Activated CD4-positive, alpha-beta memory T cell treated with anti-CD3 and anti-CD28 coated beads for 36 hours (primary cell): Measurements from ENCODE around the gene SH3BP5L. TPM values are rescaled to one million over a fixed set of nuclear protein-coding genes. Genes with fewer than 3 reads are reported as not detected.
"Not testable (repeated sequence)": the region's sequence is repeated elsewhere in the genome, so short reads cannot be mapped to it uniquely, and the experiment has no call there.

Source experiments
- CTCF ChIA-PET: fragments of 350-600 bp; sonication (Branson Sonifier 250); formaldehyde crosslinking; loops from one replicate; lab custom pipeline; 2021; ENCODE audit warnings: antibody characterized with exemption, inconsistent platforms; lab: Charles Lee
- POLR2A ChIA-PET: fragments of 350-600 bp; sonication (Branson Sonifier 250); formaldehyde crosslinking; loops from one replicate; lab custom pipeline; 2021; ENCODE audit warnings: antibody characterized with exemption; lab: Charles Lee
- DNase-seq: peaks from one replicate; pipeline ENCODE4 v3.0.0-alpha.2; 2020
- H3K27ac Mint-ChIP-seq: one replicate; pipeline ENCODE4 v1.8.0; 2021; ENCODE audit warnings: mixed read lengths
- H3K27me3 Mint-ChIP-seq: one replicate; pipeline ENCODE4 v1.8.0; 2021; ENCODE audit warnings: mixed read lengths
- H3K36me3 Mint-ChIP-seq: one replicate; pipeline ENCODE4 v1.8.0; 2021; ENCODE audit warnings: mixed read lengths
- H3K4me1 Mint-ChIP-seq: one replicate; pipeline ENCODE4 v1.8.0; 2021; ENCODE audit warnings: low read depth, mixed read lengths
- H3K4me3 Mint-ChIP-seq: one replicate; pipeline ENCODE4 v1.8.0; 2021; ENCODE audit warnings: mild to moderate bottlenecking, mixed read lengths
- H3K9me3 Mint-ChIP-seq: one replicate; pipeline ENCODE4 v1.8.0; 2021; ENCODE audit warnings: mixed read lengths
- intact Hi-C: fragments of 100-400 bp; cut with micrococcal nuclease; formaldehyde crosslinking; loops from one replicate; pipeline ENCODE4 v1.15.1; 2023
- total RNA-seq, 2 experiments: library from RNA; stranded (reverse); gene quantifications; one replicate each; pipeline ENCODE4 v1.2.3, GENCODE V29; 2021

The SH3BP5L gene
- total RNA-seq, 2 experiments from 2014 or later: 19.7 to 19.9 TPM

GRCh38 chr1:248805876-248806275 is 19.8 kb downstream of the SH3BP5L start:
- Mint-ChIP-seq H3K4me1 (no peaks in the 10 kb centered on the region), H3K36me3 (no peaks in the 10 kb centered on the region), H3K4me3 (no peak overlapping the region), H3K27me3 (peaks cover 5% of the 10 kb centered on the region), H3K9me3 (no peaks in the 10 kb centered on the region), H3K27ac (no peak overlapping the region)
- ChIA-PET CTCF (interaction anchor here (0.7 to 3.4 kb wide), 5 partner anchors 13 to 563 kb away, joined by 3 to 46 read pairs (median 9); no protein-coding TSS in a partner anchor), POLR2A (no interaction called here)
- intact Hi-C loops: loop anchor here (5.0 kb wide), 1 partner anchor 869 kb away; no protein-coding TSS in a partner anchor
- DNase-seq: no peak

GRCh38 chr1:248804771-248805681 is 20.7 kb downstream of the SH3BP5L start:
- no peak for DNase-seq
- H3K4me3 Mint-ChIP-seq: no peak overlapping the region
- H3K4me1 Mint-ChIP-seq: no peaks in the 10 kb centered on the region
- H3K27me3 Mint-ChIP-seq: peaks cover 5% of the 10 kb centered on the region
- no peaks in the 10 kb centered on the region for H3K36me3 Mint-ChIP-seq
- CTCF ChIA-PET: interaction anchor here (0.8 to 3.4 kb wide), 6 partner anchors 9 to 562 kb away, joined by 4 to 46 read pairs (median 6); no protein-coding TSS in a partner anchor
- H3K27ac Mint-ChIP-seq: no peak overlapping the region
- intact Hi-C loops: loop anchor here (5.0 kb wide), 1 partner anchor 868 kb away; no protein-coding TSS in a partner anchor
- POLR2A ChIA-PET: no interaction called here
- H3K9me3 Mint-ChIP-seq: no peaks in the 10 kb centered on the region

GRCh38 chr1:248803501-248803900 is 22.2 kb downstream of the SH3BP5L start:
- POLR2A ChIA-PET, H3K9me3 Mint-ChIP-seq, H3K36me3 Mint-ChIP-seq, CTCF ChIA-PET, DNase-seq, H3K27me3 Mint-ChIP-seq, H3K4me1 Mint-ChIP-seq, intact Hi-C loops, H3K4me3 Mint-ChIP-seq, H3K27ac Mint-ChIP-seq: not testable (repeated sequence)

- H3K27ac Mint-ChIP-seq: no peak overlapping the region
- no peak for DNase-seq
- intact Hi-C loops: no loop called here
Measured at GRCh38 chr1:248802454-248802853, 23.3 kb downstream of the SH3BP5L start.

GRCh38 chr1:248800459-248800858 is 25.3 kb downstream of the SH3BP5L start:
- H3K36me3 Mint-ChIP-seq: no peaks in the 10 kb centered on the region
- no peak for DNase-seq
- no peaks in the 10 kb centered on the region for H3K4me1 Mint-ChIP-seq
- peaks cover 9% of the 10 kb centered on the region for H3K27me3 Mint-ChIP-seq
- intact Hi-C loops: no loop called here
- POLR2A ChIA-PET: no interaction called here
- CTCF ChIA-PET: interaction anchor here (0.6 to 1.0 kb wide), 2 partner anchors 181 to 557 kb away, joined by 3 read pairs; no protein-coding TSS in a partner anchor
- H3K9me3 Mint-ChIP-seq: peaks cover 7% of the 10 kb centered on the region
- no peak overlapping the region for H3K27ac Mint-ChIP-seq
- no peak overlapping the region for H3K4me3 Mint-ChIP-seq

More at GRCh38 chr1:248802454-248802853, 23.3 kb downstream of the SH3BP5L start:
- Mint-ChIP-seq H3K36me3 (no peaks in the 10 kb centered on the region), H3K4me3 (no peak overlapping the region), H3K4me1 (no peaks in the 10 kb centered on the region), H3K9me3 (no peaks in the 10 kb centered on the region), H3K27me3 (peaks cover 5% of the 10 kb centered on the region)
- POLR2A ChIA-PET: no interaction called here
- CTCF ChIA-PET: no interaction called here

- no peak overlapping the region for H3K4me3 Mint-ChIP-seq
- ChIA-PET CTCF (no interaction called here), POLR2A (no interaction called here)
- H3K9me3 Mint-ChIP-seq: peaks cover 13% of the 10 kb centered on the region
- H3K36me3 Mint-ChIP-seq: peaks cover 1% of the 10 kb centered on the region
- intact Hi-C loops: no loop called here
- H3K27me3 Mint-ChIP-seq: peaks cover 9% of the 10 kb centered on the region
- DNase-seq: no peak
- H3K27ac Mint-ChIP-seq: no peak overlapping the region
- H3K4me1 Mint-ChIP-seq: peaks cover 2% of the 10 kb centered on the region
Measured at GRCh38 chr1:248798791-248799190, 26.9 kb downstream of the SH3BP5L start.

GRCh38 chr1:248794663-248795062 is 31.1 kb downstream of the SH3BP5L start:
- CTCF ChIA-PET, intact Hi-C loops, H3K27me3 Mint-ChIP-seq, H3K4me1 Mint-ChIP-seq, DNase-seq, H3K27ac Mint-ChIP-seq, POLR2A ChIA-PET, H3K36me3 Mint-ChIP-seq, H3K4me3 Mint-ChIP-seq: not testable (repeated sequence)
- H3K9me3 Mint-ChIP-seq: peaks cover 15% of the 10 kb centered on the region

- H3K4me1 Mint-ChIP-seq: peaks cover 4% of the 10 kb centered on the region
- peaks cover 15% of the 10 kb centered on the region for H3K9me3 Mint-ChIP-seq
- H3K4me3 Mint-ChIP-seq: no peak overlapping the region
- POLR2A ChIA-PET: interaction anchor here (0.8 kb wide), 1 partner anchor 18 kb away, joined by 3 read pairs; no protein-coding TSS in a partner anchor
- CTCF ChIA-PET: no interaction called here
- H3K27me3 Mint-ChIP-seq: peaks cover 4% of the 10 kb centered on the region
- no peak for DNase-seq
- H3K27ac Mint-ChIP-seq: no peak overlapping the region
- peaks cover 1% of the 10 kb centered on the region for H3K36me3 Mint-ChIP-seq
- intact Hi-C loops: no loop called here
Measured at GRCh38 chr1:248793592-248793991, 32.1 kb downstream of the SH3BP5L start.

- CTCF ChIA-PET: no interaction called here
- H3K4me1 Mint-ChIP-seq: peaks cover 4% of the 10 kb centered on the region
- H3K27me3 Mint-ChIP-seq: peaks cover 5% of the 10 kb centered on the region
- no peak overlapping the region for H3K4me3 Mint-ChIP-seq
- POLR2A ChIA-PET: no interaction called here
- H3K27ac Mint-ChIP-seq: no peak overlapping the region
- peaks cover 1% of the 10 kb centered on the region for H3K36me3 Mint-ChIP-seq
- intact Hi-C loops: no loop called here
- DNase-seq: no peak
- peaks cover 15% of the 10 kb centered on the region for H3K9me3 Mint-ChIP-seq
Measured at GRCh38 chr1:248792342-248792741, 33.4 kb downstream of the SH3BP5L start.

GRCh38 chr1:248791010-248791409 is 34.7 kb downstream of the SH3BP5L start:
- H3K36me3 Mint-ChIP-seq: peaks cover 1% of the 10 kb centered on the region
- H3K27ac Mint-ChIP-seq: no peak overlapping the region
- H3K4me1 Mint-ChIP-seq: peaks cover 4% of the 10 kb centered on the region
- ChIA-PET POLR2A (no interaction called here), CTCF (no interaction called here)
- no peak for DNase-seq
- intact Hi-C loops: no loop called here
- no peak overlapping the region for H3K4me3 Mint-ChIP-seq
- H3K9me3 Mint-ChIP-seq: peaks cover 13% of the 10 kb centered on the region
- H3K27me3 Mint-ChIP-seq: peaks cover 4% of the 10 kb centered on the region

GRCh38 chr1:248790456-248790855 is 35.3 kb downstream of the SH3BP5L start:
- H3K36me3 Mint-ChIP-seq: peaks cover 1% of the 10 kb centered on the region
- ChIA-PET POLR2A (no interaction called here), CTCF (no interaction called here)
- no peak for DNase-seq
- no peak overlapping the region for H3K27ac Mint-ChIP-seq
- peaks cover 3% of the 10 kb centered on the region for H3K27me3 Mint-ChIP-seq
- peaks cover 4% of the 10 kb centered on the region for H3K4me1 Mint-ChIP-seq
- intact Hi-C loops: no loop called here
- H3K9me3 Mint-ChIP-seq: peaks cover 8% of the 10 kb centered on the region
- no peak overlapping the region for H3K4me3 Mint-ChIP-seq

GRCh38 chr1:248789337-248789736 is 36.4 kb downstream of the SH3BP5L start:
- H3K27me3 Mint-ChIP-seq, H3K36me3 Mint-ChIP-seq, CTCF ChIA-PET, intact Hi-C loops, DNase-seq, H3K4me1 Mint-ChIP-seq, H3K4me3 Mint-ChIP-seq, H3K27ac Mint-ChIP-seq, H3K9me3 Mint-ChIP-seq, POLR2A ChIA-PET: not testable (repeated sequence)
